Measurements from ENCODE around the gene ADPRHL1.

DNA sequence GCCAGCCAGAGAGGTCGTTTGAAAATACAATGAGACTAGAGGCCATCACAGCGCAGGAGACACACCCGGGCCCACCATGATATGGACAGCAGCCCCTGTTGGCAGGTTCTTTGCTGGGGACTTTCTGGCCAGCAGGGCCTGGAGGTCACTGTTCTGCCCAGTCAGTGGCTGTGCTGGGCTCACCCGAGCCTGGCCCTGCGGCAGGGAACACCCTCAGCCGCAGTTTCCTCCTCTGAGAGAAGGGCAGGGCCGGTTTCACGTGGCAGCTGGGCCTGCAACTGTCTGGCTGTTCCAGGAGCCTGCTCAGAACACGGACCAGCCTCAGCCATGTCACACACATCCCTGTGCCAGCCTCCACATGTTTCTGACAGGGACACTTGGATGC, 39.4 kb downstream of the ADPRHL1 start:
- TF ChIP-seq, protein P1, sequence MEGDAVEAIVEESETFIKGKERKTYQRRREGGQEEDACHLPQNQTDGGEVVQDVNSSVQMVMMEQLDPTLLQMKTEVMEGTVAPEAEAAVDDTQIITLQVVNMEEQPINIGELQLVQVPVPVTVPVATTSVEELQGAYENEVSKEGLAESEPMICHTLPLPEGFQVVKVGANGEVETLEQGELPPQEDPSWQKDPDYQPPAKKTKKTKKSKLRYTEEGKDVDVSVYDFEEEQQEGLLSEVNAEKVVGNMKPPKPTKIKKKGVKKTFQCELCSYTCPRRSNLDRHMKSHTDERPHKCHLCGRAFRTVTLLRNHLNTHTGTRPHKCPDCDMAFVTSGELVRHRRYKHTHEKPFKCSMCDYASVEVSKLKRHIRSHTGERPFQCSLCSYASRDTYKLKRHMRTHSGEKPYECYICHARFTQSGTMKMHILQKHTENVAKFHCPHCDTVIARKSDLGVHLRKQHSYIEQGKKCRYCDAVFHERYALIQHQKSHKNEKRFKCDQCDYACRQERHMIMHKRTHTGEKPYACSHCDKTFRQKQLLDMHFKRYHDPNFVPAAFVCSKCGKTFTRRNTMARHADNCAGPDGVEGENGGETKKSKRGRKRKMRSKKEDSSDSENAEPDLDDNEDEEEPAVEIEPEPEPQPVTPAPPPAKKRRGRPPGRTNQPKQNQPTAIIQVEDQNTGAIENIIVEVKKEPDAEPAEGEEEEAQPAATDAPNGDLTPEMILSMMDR (IDR thresholded peaks at IDR 0.05) = no peak
- TF ChIP-seq POLR2AphosphoS5 (IDR thresholded peaks at IDR 0.05) (no peak), EP300 (IDR thresholded peaks at IDR 0.05) (no peak)
